Hematopoietic multipotent progenitor cell treated with erythropoietin and hydrocortisone succinate and interleukin-3 and kit ligand, for 8 days (in vitro differentiated cells): ENCODE data around the gene CCL19.

Experiments used
- DNase-seq: peaks from one replicate; pipeline ENCODE4 v3.0.0-alpha.2; 2015

CCL19 gene

DNA sequence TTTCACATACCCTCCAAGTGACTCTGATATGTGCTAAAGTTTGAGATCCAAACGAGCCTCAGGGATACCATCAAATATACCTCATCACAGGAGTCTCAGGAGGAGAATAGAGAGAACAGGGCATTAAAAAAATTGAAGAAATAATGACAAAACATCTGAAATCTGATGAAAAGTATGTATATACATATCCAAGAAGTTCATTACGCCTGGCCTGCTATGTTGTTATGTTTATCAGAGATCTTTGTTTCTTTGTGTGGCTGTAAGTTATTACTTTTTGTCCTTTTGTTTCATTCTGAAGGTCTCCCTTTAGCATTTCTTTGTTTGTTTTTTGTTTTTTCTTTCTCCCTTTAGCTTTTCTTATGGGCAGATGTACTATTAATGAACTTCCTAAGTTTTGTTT, 2.5 kb upstream of the CCL19 start:
- DNase-seq = no peak

GRCh38 chr9:34691936-34692315, 850 bp upstream of the CCL19 start:
- no peak for DNase-seq

- DNase-seq = no peak
These were observed 1.6 kb downstream of the CCL19 start for GRCh38 chr9:34689512-34689911.

DNA sequence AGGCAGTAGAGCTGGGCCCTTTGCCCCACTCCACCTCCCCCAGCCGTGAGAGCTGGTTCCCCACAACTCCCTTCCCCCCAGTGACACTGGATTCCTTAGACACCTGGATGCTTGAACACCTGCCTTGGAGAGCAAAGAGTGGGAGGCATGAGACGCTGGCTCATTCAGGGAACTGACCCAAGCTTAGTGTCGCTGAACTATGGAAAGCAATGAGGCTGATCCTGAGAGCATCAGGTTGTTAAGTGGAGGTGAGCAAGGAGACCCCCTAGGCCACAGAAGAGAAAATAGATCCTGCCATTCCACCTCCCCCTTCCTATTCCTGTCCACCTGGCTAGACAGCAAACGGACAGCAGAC, 2.0 kb downstream of the CCL19 start:
- no peak for DNase-seq

DNA sequence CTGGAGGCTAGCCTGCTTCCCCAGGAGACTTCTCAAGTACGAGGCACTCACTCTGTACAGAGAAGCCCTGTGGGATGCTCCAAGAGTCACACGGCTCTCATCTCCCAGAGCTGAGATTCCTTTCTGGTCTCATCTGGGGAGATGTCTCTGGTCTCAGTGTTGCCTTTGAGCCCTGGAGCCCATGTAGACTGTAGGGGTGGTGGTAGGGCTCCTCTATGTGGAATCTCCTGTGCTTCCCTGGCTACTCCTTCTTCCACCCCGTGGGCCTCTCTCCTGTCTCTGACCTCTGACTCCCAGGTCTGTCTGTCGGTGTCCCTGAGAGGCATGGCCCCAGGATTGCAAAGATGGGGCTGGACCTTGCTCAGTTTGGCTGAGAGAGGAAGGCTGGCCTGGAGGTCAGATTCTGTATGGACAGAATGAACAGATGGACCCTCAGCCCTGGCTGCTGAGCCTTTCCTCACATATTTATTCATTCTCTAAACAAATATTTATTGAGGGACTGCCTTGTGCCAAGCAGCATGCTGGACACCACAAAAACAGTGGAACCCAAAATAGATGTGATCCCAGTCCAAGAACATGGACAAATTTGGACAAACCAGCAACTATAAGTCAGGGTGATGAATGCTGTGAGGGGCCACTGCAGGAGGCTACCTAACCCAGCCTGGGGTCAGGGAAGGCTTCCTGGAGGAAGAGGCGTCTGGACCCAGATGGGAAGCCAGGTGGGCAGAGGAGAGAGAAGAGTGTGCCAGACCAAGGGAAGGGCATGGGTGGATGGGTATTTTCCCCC, 2.6 kb downstream of the CCL19 start:
- DNase-seq = no peak

- DNase-seq = no peak
These were observed 3.6 kb downstream of the CCL19 start for GRCh38 chr9:34687276-34688030.

DNA sequence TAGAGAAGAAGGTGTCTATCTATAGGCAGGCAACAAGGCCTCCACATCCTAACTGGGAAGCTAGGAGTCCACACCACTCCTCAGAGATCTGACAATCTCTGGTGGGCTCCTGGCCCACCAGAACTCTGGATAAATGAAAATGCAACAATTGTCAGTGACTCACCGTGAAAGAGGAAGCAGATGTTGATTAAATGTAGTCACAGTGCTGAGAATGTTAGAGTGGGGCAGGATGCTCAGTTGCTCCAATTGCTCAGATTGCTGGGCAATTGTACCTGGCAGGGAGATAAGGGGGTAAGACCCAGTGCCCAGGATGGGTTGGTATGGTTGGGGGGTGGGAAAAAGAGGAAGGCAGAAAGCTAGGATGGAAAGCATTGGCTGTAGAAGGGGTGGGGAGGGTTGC, 4.3 kb downstream of the CCL19 start:
- DNase-seq = no peak

DNA sequence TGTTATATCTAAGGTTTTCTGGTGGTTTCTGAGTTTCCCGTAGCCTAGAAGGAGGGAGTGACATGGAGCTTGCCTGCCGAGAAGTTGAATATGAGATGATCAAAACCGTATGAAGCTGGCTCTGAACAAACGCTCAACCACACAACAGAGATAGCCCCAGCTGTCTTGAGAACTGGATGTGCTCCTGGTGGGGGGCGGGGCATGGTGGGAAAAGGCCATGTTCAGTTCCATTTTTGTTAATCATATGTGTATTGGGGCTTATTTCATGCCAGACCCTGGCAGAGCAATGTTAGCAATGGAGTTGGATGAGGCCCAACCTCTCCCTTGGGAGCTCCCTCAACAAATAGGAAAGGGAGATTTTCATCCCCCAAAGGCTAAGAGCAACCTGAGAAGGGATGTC, 4.8 kb downstream of the CCL19 start:
- no peak for DNase-seq

DNA sequence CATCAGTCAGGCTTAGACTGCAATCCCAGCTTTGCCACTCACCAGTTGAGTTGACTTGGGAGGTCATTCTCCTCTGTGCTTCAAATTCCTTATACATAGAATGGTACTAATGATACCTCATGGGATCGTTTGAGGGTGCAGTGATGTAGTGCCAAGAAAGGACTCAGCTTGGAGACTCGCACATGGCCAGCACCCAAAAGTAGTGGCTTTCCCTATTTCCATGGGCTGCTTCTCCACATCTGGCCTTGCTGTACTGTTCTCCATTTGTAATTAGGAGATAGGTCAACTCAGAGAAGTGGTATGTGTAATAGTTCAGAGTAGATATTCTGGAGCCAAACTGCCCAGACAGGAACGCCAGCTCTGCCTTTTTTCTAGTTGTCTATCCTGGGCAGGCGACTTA, 5.5 kb downstream of the CCL19 start:
- no peak for DNase-seq

DNA sequence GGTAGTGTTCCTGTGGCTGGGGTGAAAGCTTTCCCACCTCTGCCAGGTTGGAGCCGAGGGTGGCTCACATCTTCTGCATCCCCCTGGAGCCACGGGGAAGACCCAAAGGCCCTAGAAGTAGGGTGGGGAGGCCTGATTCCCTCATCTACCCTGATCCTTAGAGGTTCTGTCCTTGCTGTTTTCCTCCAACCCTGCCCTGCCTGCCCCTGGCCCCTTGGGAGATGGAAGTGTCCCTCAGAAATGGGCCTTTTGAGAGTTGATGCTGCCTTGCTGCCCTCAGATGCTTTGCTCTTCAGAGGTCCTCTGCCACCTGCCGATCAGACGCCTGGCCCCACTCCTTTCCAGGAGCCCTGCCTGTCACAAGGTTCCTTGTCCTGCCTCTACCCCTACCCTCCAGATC, 6.3 kb downstream of the CCL19 start:
- no peak for DNase-seq

DNA sequence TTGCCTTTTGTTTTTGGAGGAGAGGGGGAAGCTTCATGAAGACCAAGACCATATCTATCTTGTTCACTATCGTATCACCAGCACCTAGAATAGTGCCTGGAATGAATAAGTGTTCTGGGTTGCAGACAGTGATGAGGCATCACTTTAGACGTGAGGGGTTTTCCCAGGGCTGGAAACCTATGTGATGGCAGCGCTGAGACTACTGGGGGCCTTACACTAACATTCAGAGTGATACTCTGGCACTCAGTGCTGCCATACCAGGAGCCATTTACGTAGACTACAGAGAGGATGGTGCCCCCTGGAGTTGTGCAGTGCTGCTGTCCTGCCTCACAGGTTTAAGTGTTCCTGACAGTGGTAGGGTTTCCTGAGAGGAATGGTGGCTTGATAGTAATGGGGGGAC, 6.9 kb downstream of the CCL19 start:
- DNase-seq = no peak

GRCh38 chr9:34675869-34676268, 15.2 kb downstream of the CCL19 start:
- DNase-seq = no peak

- peak; percentile 86 for DNase-seq
These were observed 15.9 kb downstream of the CCL19 start for GRCh38 chr9:34675048-34675714.

DNA sequence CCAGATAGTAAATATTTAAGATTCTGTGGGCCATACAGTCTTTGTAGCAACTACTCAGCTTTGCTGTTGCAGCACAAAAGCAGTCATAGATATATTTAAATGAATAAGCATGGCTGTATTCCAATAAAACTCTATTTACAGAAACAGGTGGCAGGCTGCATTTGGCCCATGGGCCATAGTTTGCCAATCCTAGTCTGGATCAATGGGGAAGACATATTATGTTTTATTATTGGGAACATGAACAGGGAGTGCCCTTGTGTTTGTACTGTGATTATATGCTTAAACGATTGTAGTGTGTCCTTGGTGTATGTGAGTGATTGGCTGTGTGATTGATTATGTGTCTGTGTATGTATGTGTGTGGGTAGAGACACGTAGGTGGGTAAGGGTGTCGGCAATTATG, 16.6 kb downstream of the CCL19 start:
- DNase-seq = no peak

DNA sequence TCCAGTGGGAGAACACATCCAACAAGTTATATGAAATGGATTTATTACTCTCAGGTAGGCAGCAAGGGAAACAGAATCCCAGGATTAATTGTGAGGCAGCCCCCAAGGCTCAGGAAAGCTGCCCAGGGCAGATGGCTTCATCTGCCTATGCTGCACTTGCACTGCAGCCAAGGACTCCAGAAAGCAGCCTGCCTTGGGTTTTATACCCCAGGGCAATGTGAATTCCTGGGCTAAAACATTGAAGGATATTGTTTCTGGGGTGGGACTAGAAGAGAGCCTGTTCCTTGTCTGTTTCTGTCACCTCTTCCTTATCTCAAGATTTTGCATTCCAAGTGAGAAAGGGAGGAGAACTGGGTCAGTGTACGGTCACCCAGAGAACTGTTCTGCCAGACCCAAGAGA, 19.8 kb downstream of the CCL19 start:
- no peak for DNase-seq

- DNase-seq = no peak
These were observed 21.1 kb downstream of the CCL19 start for GRCh38 chr9:34669809-34670562.

GRCh38 chr9:34665381-34666250, 25.5 kb downstream of the CCL19 start:
- DNase-seq = peak; percentile 93

GRCh38 chr9:34665067-34665380, 26.1 kb downstream of the CCL19 start:
- DNase-seq = no peak

DNA sequence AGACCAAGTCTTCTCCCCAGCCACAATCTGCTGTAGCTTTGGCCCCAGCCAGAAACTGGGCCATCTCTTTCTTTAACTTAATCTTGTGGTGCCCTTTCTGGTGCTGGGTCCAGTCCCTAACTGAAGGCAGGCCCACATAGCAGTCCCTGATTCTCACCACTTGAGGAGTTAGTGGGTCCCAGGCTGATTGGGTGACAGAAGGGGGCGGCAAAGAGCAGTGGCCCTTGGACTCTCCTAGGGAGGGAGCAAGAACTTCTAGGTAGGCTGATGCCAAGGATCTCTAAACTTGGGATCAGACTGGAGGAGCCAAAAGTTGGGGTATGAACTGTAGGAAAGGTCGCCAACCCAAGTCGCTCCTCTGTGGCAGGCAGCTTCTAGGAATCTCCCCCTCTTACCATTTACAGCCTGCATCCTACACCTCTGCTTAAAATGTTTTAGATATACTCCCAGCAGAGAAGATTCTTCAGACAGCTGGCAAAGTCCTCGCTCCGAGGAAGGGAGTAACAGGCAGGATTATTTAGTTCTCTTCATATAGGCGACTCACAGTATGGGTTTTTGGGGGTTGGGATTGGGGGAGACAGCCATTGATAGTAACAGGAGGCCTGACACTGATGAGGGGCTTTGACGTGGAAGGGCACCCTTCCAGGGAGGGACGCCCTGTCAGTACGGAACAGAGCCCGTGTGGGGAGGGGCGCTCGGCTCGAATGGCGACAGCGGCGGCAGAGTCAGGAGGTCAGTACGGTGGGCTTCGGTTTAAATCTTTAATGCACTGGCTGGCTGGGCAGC, 26.6 kb downstream of the CCL19 start:
- peak; percentile 89 for DNase-seq

- no peak for DNase-seq
These were observed 27.8 kb downstream of the CCL19 start for GRCh38 chr9:34663303-34663605.

DNA sequence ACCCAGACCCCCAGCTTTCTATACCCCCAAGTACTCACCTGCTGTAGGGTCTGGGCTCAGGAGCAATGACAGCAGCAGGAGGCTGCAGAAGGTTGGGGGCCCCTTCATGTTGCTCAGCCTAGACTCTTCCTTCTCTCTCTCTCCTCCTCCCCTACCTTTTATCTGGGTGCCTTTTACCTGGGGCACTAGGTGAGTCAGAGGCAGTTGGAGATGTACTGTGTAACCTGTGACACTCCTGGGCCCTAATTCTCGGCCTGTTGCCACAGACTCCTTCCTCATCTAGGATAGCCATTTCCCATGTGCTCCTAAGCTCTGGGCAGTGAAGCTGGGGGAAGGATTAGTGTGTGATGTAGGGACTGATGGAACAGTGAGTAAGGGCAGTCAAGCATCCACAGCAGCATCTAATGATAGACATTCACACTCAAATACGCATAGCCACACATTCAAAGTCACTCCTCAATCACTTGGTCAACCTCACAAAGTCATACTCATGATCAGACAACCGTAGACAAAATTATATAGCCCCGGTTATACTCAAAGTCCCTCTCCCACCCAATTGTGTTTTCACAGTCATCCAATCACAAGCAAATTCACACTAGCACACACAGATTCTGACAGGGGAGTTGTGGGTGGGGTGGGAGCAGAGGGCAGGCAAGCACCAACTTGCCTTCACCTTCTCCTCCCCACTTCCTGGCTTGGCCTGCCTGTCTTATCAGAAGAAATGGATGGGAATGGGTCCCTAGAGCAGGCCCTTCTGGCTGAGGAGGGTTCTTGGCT, 28.4 kb downstream of the CCL19 start, which contains the start of gene CCL27:
TSS of gene CCL27 (minus strand) at position 132 of the 777 bp plus-strand sequence. CDS start at position 108, 24 bp downstream.
- DNase-seq = no peak
